Duodenal mucosa (tissue), 2 donors: ENCODE results near the gene ITK.

Experiments
- H3K27ac ChIP-seq: one replicate; pipeline ENCODE4 v1.7.0; 2013; ENCODE audit warnings: low read depth, low read length
- H3K27me3 ChIP-seq, 2 donors: one replicate each; pipeline ENCODE4 v1.7.0; 2013; ENCODE audit warnings: low read length in 2 of 2, control low read depth in 1 of 2; ENCODE audit not compliant: insufficient read depth in 2 of 2, control insufficient read depth in 1 of 2
- H3K36me3 ChIP-seq, 2 donors: one replicate each; pipeline ENCODE4 v1.7.0; 2013; ENCODE audit warnings: low read length in 2 of 2, control low read depth in 1 of 2; ENCODE audit not compliant: insufficient read depth in 2 of 2, control insufficient read depth in 1 of 2
- H3K4me1 ChIP-seq, 2 donors: one replicate each; pipeline ENCODE4 v1.7.0; 2013; ENCODE audit warnings: low read length in 2 of 2, control low read depth in 1 of 2; ENCODE audit not compliant: insufficient read depth in 2 of 2, control insufficient read depth in 1 of 2
- H3K4me3 ChIP-seq, 2 donors: one replicate each; pipeline ENCODE4 v1.7.0; 2013; ENCODE audit warnings: low read length in 2 of 2, low read depth in 1 of 2
- H3K9ac ChIP-seq, 2 donors: one replicate each; pipeline ENCODE4 v1.7.0; 2013; ENCODE audit warnings: low read length in 2 of 2, low read depth in 1 of 2
- H3K9me3 ChIP-seq, 2 donors: one replicate each; pipeline ENCODE4 v1.7.0; 2013; ENCODE audit warnings: low read length in 2 of 2, control low read depth in 1 of 2; ENCODE audit not compliant: control insufficient read depth in 1 of 2

ITK gene

DNA sequence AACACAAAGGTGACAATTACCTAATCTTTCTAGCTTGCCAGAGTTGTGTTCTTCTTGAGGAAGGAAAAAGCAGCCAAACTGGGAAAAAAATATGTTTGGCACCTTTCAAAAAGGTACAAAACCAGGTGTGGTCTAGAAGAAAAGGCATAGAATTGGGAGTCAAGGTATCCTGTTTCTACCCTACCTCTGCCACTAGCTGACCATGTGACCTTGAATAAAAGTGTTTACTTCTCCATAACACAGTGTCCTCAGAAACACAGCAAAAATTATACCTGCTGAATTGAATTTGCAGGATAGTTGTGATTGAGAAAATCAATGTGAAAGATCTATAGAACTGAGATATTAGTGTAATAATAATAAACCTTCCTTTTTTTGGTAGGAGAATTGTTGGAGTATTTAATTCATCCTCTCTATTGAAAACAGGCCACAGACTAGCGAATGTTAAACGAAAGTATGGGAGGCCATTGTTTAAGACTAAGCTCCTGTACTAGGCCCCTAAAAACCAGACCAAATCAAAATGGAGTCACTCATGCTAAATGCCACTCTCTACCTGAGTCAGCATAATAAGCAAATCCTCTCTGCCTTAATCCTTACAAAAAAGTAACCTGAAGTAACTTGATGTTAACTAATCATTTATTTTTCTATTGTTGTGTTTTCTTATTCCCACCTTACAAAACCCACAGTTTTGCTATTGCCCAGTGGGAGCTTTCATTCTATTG is 97.8 kb downstream of the ITK start:
- Histone ChIP-seq H3K36me3 (no peaks in the 10 kb centered on the region), H3K4me1 (peaks cover 0 to under 1% of the 10 kb centered on the region in 2 donors), H3K9ac (no peak overlapping the region), H3K4me3 (no peak overlapping the region), H3K27me3 (no peaks in the 10 kb centered on the region), H3K9me3 (no peaks in the 10 kb centered on the region), H3K27ac (no peak overlapping the region)

DNA sequence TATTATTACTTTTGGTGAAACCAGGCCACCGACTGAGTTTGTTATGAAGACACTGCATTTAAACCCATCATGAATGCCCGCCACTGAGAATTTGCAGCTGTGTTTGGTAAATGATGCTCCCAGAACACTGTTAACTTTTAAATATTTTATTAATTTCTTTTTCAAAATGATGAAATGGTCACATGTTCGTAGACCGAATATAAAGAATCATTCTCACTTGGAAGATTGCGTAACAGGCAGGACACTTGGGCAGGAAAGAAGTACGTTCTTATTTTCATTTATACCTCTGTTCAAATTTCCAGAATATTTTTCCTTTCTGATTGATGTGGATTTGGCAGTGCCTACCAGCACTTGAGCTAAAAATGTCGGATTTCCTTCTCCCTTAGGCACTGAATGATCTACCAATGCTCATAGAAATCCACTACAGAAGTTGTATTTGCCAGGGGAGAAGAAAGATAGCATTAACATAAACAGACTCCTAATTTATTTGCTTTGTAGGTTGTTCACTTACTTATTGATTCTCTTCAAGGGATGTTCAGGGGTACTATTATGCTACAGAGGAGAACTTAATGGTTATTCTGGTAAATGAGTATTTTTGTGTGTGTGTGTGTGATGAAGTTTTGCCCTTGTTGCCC is 99.1 kb downstream of the ITK start:
- Histone ChIP-seq H3K9me3 (no peaks in the 10 kb centered on the region), H3K27me3 (no peaks in the 10 kb centered on the region), H3K27ac (no peak overlapping the region), H3K4me3 (no peak overlapping the region), H3K4me1 (peaks cover 0 to 3% of the 10 kb centered on the region in 2 donors), H3K9ac (no peak overlapping the region), H3K36me3 (no peaks in the 10 kb centered on the region)

DNA sequence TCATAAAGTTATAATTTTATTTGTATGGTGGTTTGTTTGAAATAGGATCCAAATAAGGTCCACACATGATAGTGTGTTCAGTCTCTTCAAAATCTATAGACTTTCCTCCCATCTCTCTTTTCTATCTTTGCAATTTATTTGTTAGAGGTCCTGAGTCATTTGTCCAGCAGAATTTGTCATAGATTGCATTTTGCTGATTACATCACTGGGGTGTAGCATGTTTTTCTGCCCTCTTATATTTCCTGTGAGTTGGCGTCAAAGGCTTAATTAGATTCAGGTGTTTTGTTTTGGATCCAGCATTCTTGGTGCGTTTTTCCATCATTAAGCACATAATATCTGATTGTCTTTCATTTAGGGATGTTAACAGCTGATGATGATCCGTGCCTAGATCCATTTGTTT is 100.3 kb downstream of the ITK start:
- no peak overlapping the region for H3K27ac ChIP-seq
- H3K27me3 ChIP-seq: no peaks in the 10 kb centered on the region
- no peaks in the 10 kb centered on the region for H3K9me3 ChIP-seq
- H3K4me1 ChIP-seq: peaks cover 0 to 3% of the 10 kb centered on the region in 2 donors
- no peaks in the 10 kb centered on the region for H3K36me3 ChIP-seq
- no peak overlapping the region for H3K9ac ChIP-seq
- no peak overlapping the region for H3K4me3 ChIP-seq

DNA sequence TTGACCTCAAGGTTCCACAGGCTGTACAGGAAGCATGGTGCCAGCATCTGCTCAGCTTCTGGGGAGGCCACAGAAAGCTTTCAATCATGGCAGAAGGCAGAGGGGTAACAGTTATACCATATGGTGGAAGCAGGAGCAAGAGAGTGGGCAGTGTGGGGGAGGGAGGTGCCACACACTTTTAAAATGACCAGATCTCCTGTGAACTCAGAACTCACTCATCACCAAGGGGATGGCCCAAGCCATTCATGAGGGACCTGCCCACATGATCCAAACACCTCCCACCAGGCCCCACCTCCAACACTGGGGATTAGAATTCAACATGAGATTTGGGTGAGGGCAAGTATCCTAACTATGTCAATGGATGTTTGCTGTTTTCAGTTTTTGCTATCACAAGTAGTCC is 101.5 kb downstream of the ITK start:
- Histone ChIP-seq H3K27me3 (no peaks in the 10 kb centered on the region), H3K4me1 (peaks cover 0 to 3% of the 10 kb centered on the region in 2 donors), H3K36me3 (no peaks in the 10 kb centered on the region), H3K4me3 (no peak overlapping the region), H3K9ac (no peak overlapping the region), H3K27ac (no peak overlapping the region), H3K9me3 (no peaks in the 10 kb centered on the region)

DNA sequence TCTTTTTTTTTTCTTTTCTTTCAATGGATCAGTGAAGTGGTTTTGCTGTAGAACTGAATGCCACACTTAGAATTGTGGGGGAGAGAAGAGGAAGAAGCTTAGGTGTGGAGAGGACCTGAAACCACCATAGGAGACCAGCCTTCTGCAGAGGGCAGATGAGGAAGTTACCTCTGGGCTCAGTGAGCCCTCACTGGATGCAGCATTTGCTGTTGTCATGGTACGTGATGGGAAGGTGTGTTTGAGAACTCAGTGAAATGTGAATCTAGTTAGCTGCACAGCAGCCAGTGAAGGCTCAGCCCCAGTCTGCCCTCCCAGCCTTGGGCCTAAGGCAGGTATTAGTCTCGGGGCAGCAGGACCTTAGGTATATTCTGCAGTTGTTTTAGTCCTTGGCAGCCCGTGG is 102.8 kb downstream of the ITK start:
- Histone ChIP-seq H3K9me3 (no peaks in the 10 kb centered on the region), H3K4me1 (peaks cover 0 to 3% of the 10 kb centered on the region in 2 donors), H3K9ac (no peak overlapping the region), H3K36me3 (no peaks in the 10 kb centered on the region), H3K27me3 (no peaks in the 10 kb centered on the region), H3K4me3 (no peak overlapping the region), H3K27ac (no peak overlapping the region)

DNA sequence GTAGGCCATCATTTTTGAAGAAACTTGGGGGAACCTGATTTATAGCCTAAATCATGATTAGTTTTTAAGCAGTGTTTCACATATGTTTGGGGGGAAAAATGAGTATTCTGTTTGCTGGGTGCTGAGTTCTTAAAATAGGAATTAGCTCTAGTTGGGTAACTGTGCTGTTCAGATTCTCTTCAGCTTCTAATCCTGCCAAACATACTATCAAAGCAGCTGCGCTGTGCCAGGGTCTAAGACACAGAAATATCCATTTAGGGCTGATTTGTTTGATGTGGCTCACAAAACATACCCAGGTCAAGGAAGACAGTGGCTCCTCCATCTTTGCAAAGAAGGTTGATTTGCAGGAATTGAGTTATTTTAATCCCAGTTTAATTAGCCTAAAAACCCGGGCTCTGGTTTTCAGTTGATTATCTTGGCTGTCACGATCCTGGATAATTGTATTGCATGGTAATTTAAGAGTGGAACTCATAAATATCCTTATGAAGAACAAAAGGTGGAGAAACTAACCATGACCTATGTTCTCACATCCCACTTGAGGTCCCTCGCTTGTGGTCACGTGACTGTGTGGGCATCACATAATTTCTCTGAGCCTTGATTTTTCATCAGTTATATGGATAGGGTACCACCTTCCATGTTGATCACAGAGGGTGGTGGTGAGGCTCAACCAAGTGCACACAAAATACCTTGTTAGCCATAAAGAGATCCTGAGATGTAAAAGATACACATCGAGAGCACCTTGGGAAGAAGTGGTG is 104.0 kb downstream of the ITK start:
- no peak overlapping the region for H3K27ac ChIP-seq
- no peak overlapping the region for H3K4me3 ChIP-seq
- H3K9me3 ChIP-seq: no peaks in the 10 kb centered on the region
- peaks cover 0 to 3% of the 10 kb centered on the region in 2 donors for H3K4me1 ChIP-seq
- no peak overlapping the region for H3K9ac ChIP-seq
- no peaks in the 10 kb centered on the region for H3K36me3 ChIP-seq
- H3K27me3 ChIP-seq: no peaks in the 10 kb centered on the region

DNA sequence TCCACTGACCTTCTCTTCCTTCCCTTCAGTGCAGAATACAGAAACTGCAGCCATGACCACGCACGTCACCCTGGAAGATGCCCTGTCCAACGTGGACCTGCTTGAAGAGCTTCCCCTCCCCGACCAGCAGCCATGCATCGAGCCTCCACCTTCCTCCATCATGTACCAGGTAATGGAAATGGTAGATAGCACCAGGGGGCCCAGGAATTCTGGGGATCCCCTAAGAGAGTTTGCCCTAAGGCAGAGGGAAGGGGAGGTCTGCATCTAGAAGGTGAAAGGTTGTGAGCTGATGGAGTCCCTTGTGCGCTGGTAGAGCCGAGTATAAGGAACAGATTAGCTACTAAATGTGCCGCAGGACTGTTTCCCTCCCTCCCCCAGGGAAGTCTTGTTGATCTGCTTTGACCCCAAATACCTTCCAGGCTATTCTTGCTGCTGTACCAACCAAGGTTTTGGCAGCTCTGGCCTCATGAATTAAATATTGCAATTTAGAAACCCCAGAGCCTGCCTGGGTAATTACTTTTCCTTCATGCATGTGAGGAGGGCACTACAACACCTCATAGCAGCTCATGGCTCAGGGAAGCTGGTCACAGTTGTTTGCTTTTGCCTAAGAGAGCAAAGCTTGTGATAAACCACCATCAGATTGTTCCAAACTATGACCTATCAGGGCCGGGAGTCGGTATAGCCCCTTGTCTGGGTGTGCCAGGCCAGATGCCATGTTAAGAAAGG is 104.8 kb downstream of the ITK start:
- Histone ChIP-seq H3K36me3 (no peaks in the 10 kb centered on the region), H3K4me1 (peaks cover 2 to 3% of the 10 kb centered on the region in 2 donors), H3K9ac (no peak overlapping the region), H3K27me3 (no peaks in the 10 kb centered on the region), H3K9me3 (no peaks in the 10 kb centered on the region), H3K4me3 (no peak overlapping the region), H3K27ac (no peak overlapping the region)

DNA sequence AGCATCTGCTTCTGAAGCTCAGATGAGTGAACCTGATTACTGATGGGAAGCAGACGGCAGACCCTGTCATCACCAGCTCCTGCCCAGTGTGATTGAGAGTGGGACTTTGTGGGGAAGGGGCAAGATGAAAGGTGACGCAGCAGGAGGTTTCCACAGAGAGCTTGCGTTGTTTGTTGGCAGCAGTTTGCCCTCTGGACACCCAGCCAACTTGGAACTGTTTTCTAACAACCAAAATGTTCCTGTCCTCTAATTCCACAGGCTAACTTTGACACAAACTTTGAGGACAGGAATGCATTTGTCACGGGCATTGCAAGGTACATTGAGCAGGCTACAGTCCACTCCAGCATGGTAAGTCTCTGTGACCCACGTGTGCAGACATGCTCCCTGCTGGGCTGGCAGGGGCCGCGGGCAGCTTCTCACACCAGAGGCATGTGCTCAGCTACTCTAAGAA is 106.1 kb downstream of the ITK start:
- Histone ChIP-seq H3K9me3 (no peaks in the 10 kb centered on the region), H3K36me3 (no peaks in the 10 kb centered on the region), H3K9ac (no peak overlapping the region), H3K27me3 (no peaks in the 10 kb centered on the region), H3K4me1 (peaks cover 4 to 12% of the 10 kb centered on the region in 2 donors), H3K4me3 (no peak overlapping the region), H3K27ac (no peak overlapping the region)

DNA sequence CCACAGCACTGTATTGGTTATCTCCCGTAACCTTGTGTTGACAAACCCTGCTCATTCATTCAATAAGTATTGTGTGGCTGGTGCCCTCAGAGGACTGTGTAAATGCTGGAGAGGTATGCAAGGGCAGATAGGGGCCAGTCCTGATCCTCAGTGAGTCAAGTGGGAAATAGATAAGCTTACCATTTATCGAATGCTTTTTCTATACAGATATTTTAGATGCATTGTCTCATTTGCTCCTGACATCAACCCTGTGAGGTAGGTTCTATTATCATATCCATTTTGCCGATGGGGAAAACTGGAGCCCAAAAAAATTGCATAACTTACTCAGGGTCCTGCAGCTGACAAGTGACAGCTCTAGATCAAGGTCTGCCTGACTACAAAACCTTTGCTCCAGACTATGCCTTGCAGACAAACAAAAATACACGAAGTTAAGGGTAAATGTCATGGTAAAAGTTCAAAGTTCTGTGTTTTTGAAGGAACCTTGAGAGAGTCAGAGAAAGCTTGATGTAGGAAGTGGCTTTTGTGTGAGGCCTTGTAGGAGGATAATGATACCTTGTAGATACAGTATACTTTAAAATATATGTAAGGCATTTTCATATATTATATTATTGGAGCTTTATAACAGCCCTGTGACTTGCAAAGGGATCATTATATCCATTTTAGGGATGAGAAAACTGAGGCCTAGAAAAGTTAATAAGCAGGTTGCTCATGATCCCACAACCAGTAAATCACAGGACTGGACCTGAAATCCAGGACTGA is 107.9 kb downstream of the ITK start:
- H3K27me3 ChIP-seq: no peaks in the 10 kb centered on the region
- H3K4me3 ChIP-seq: no peak overlapping the region
- H3K36me3 ChIP-seq: no peaks in the 10 kb centered on the region
- H3K27ac ChIP-seq: no peak overlapping the region
- H3K4me1 ChIP-seq: peaks cover 4 to 11% of the 10 kb centered on the region in 2 donors
- no peak overlapping the region for H3K9ac ChIP-seq
- no peaks in the 10 kb centered on the region for H3K9me3 ChIP-seq
